ENCODE results near the gene SMIM12.
"Not testable (repeated sequence)": the region's sequence is repeated elsewhere in the genome, so short reads cannot be mapped to it uniquely, and the experiment has no call there.

The SMIM12 gene

DNA sequence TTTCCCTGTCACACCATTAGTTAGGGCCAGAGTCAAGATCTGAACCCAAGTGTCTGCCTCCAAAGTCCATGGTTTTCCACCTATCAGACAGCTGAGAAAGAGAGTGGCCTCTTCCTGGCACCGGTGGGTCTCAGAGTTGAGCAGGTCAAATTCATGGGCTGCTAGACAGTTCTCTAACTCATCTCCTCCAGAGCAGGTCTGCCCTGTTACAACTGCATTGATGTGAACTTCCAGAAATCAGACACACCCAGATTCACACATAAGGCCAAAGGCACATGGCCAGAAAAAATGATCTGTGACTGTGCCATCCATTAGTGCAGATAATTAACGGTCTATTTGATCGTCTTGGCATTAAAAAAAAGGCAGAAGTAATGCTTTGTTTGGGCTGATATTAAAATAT lies 17.5 kb downstream of the SMIM12 start:
- DNase-seq, result no peak

DNA sequence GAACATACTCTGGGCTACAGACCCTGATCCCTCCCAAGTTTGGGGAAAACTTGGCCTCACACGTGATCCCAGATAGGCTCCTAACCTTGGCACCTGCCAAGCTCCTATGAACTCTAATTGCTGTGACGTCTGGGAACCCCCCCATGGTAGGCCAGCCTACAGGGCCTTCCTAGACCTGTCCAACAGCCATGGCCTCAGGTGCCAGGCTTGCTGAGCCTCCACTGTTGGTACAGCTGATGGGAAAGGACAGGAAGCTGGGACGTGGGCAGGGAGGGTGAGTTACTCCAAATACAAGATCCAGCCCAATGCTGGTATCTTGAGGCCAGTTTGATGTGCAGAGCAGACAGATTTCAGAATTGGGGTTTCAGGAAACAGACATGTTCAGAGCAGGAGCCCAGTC lies 19.1 kb downstream of the SMIM12 start:
- DNase-seq, result no peak

DNA sequence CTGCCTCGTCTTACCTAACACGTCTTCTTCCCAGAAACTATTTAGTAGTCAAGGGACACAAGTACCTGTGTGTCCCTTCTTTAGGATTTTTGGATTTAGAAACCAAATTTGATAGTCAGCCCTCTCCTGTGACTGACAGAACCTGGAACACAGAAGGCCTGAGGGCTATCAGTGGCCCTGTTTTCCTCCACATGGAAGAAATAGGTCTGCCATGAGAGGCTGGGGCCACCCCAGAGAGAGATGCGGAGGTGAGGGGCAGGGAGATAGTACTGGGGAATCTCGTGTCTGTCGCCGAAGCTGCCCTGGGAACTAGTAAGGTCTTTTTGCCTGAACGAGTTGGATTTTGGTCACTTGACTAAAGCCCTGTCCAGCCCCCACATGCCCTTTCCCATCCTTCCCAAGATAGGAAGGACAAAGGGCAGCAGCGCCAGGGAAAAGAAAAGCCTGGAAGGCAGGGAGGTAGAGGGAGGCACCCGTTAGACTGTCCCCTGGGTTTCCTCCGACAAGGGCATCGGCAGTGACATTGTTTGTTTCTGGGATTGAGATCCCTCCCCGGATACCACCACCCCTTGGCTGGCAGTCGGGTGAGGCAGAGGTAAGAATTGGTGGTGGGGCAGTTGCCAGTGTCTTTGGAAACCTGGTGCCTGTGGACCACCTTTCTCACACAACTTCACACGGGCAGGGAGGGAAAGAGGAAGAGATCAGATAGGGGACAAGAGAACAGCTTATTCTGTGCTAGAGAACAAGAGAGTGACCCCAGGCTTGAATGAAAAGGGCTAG lies 19.8 kb downstream of the SMIM12 start:
- DNase-seq, result no peak

DNA sequence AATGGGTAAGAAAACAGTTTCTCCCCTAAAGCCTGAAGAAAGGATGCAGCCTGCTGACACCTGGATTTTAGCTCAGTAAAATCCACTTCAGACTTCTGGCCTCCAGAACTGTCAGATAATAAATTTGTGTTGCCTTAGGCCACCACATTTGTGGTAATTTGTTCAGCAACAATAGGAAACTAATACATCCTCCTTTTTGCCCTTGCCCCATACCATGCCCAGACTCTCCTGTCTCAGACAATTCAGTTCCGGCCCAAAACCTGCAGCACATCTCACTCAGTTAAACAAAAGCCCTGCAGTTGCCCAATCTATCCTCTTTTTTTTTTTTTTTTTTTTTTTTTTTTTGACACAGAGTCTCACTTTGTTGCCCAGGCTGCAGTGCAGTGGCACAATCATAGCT lies 25.8 kb downstream of the SMIM12 start:
- DNase-seq, result no peak

DNA sequence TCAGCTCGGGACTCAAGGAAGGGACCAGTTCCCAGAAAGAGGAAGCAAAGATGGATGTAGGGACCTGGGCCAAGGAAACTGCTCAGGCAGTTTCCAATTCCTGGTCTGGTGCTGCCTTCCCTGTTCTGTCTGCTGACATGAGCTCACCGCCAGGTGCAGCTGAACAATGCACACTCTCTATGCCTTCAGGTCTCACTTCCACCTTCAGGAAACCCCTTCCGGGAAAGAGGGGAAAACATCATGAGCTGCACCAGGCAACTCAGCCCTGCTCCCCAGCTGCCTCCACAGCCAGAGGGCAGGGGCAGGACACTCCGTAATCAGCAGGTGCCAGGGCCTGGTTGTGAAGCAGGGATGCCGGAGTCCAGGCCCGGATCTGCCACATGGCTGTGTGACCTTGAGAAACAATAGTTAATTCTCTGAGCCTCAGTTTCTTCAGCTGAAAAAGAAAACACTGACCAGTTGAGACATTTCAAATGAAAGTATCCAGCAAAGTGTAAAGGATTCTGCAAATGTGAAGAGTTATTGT lies 27.8 kb downstream of the SMIM12 start:
- no peak for DNase-seq

DNA sequence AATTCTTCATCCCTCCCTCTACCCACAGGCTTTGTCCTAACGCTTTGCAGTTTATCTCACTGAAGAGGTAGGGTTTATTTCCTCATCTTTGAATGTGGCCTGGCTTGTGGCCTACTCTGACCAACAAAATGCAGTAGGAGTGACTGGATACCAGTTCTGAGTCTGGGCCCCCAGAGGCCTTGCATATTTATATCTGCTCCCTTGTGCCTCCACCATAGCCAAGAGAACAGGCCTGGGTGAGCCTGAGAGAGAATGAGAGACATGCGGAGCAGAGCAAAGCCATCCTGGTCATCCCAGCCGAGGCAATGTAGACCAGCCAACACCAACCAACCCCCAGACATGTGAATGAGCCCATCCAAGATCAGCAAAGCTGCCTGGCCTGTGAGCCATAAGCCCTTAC lies 30.3 kb downstream of the SMIM12 start:
- DNase-seq, result no peak

DNA sequence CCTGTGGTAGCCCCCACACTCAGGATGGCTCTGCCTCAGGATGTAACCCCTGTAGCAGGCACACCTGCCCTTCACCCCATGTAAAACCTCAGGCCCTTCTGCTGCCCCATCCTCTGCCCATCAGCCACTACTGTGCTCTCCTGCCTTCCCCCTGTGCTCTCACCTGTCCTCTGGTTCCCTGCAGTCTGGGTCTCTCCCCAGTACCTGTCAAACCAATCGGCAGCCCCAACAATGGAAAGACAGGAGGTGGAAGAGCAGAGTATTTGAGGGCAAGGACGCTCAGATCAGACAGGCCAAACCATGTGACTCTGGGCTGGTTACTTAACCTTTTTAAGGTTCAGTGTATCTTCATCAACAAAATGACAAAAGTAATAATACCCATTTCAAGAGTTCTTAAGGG lies 30.9 kb downstream of the SMIM12 start:
- DNase-seq, result no peak

DNA sequence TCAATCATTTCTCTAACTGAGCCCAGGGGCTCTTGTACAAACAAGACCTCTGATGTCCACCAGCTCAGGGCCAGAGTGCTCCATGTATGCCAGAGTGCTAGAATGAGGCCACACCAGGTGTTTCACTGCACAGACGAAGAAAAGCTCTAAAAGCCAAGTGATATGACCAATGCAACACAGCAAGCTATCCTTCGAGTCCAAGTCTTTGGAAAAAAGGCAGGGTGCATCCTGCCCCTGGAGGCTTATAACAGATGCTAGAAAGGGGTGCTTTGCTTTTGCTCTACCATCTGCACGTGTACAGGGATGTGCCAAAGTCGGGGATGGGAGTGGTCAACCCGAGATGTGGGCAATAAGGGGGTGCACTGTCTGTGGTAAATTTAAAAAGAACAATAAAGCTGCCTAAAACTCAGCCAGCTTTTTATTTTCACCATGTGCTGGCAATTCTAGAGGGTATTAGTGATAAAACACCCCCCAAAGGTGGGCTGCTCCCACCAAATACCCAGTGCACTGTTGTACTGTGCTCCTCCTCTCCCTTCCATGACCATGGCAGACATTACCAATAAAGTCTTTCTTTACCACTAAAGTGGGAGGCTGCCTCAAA lies 32.1 kb downstream of the SMIM12 start:
- no peak for DNase-seq

DNA sequence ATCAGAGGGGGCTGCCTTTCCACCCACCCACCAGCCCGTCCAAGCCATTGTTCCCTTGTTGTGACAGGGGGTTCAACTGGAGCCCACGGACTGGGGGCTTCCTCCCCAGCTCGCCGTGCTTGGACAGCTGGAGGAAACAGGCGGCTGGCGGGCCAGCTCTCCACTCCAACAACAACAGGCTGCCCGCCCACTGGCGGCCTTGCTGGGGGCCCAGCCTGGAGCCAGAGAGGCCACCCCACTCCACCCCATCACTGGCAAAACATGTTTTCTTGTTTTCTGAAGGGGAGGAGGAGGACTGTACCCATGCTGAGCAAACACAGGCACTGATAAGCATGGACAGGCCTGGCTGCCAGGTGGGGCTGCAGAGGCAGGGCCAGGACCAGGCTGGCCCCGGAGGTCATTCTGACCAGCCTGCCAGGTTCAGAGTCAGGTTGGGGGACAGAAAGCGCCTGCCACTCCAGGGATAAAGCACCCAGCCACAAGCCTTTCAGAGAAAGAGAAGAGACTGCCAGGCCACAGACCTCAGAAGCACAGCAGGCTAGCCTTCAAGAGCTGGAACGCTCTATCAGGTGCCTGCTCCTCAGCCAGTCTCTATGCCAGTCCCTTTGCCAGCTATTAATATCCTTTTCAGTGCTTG lies 34.0 kb downstream of the SMIM12 start:
- no peak for DNase-seq

DNA sequence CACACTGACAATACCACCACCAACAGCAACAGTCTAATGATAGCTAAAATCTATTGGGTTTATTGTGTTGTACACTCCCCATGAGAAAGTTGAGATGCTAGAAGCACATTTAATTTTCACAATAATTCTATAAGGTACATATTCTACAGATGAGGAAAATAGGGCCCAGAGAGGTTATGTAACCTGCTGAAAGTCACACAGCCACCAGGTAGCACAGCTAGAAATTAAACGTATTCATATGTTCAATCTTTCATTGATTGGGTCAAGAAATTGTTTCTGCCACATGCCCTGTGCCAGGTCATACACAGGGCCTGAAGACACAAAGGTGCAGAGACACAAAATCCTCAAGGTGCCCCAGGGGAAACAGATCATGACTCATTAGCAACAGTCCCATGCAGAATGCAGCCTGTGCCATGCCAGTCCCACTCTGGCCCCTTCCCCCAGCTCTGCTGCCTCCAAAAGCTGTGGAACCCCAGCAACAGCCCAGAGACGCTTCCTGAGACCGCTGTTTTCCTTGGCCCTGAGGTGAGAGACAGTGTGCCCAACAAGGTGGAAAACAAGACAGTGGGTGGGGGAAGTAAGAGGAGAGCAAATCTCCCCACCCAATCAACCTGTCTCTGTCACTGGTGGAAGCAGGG lies 34.6 kb downstream of the SMIM12 start:
- no peak for DNase-seq

DNA sequence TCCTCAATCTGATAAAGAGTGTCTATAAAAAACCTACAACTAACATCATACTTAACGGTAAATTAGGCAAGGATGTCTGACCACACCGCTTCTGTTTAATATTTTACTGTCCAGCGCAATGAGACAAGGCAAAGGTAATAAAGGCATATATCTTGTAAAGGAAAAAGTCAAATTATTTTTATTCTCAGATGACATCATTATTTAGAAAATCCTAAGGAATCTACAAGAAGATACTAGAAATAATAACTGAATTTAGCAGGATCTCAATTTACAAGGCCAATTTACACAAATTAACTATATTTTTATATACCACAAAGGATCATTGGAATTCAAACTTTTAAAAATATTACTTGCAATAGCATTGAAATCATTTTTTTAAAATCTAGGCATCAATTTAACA lies 37.3 kb downstream of the SMIM12 start:
- no peak for DNase-seq

DNA sequence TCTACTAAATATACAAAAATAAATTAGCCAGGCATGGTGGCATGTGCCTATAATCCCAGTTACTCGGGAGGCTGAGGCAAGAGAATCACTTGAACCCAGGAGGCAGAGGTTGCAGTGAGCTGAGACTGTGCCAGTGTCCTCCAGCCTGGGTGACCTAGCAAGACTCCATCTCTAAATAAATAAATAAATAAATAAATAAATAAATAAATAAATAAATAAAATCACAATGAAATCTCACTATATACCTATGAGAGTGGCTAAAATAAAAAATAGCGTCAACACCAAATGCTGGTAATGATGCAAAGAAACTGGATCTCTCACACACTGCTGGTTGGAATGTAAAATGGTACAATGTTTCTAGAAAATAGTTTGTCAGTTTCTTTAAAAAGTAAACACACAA lies 40.7 kb downstream of the SMIM12 start:
- DNase-seq, result not testable (repeated sequence)

DNA sequence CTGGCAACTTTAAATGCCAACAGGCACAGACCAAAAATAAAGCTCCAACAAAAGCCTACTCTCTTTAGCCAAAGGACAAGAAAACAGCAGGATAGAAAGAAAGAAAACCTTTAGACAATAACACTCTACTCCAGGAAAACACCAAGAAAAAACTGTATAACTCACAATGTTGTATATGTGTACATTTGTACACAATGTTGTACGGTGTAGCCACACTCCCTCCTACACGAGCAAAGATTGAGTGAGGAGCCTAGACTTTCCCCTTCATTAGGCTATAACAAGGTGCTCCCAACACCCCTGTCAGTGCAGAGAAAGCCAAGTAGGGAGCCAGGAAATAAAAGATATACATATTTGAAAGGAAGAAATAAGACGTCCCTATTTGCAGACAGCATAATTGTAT lies 42.8 kb downstream of the SMIM12 start:
- no peak for DNase-seq

DNA sequence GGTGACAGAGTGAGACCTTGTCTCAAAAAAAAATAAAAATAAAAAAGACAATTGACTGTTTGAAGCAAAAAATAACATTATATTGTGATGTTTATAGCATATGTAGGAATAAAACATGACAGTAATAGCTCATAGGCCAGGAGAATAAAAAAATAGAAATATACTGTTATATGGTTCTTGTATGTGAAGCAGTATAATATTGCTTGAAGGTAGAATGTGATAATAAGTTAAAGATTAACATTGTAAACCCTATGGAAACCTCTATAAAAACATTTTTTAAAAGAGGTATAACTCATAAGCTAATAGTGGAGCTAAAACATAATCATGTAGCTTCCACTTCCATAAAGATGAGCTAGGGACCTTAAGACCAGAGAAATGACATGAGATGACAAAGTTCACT lies 43.2 kb downstream of the SMIM12 start:
- no peak for DNase-seq

DNA sequence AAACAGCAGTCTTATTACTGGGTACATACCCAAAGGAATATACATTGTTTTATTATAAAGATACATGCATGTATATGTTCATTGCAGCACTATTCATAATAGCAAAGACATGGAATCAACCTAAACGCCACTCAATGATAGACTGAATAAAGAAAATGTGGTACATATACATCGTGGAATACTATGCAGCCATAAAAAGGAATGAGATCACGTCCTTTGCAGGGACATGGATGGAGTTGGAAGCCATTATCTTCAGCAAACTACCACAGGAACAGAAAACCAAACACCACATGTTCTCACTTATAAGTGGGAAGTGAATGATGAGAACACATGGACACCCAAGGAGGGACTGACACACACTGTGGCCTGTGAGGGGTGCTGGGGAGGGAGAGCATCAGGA lies 48.8 kb downstream of the SMIM12 start:
- DNase-seq, result not testable (repeated sequence)

DNA sequence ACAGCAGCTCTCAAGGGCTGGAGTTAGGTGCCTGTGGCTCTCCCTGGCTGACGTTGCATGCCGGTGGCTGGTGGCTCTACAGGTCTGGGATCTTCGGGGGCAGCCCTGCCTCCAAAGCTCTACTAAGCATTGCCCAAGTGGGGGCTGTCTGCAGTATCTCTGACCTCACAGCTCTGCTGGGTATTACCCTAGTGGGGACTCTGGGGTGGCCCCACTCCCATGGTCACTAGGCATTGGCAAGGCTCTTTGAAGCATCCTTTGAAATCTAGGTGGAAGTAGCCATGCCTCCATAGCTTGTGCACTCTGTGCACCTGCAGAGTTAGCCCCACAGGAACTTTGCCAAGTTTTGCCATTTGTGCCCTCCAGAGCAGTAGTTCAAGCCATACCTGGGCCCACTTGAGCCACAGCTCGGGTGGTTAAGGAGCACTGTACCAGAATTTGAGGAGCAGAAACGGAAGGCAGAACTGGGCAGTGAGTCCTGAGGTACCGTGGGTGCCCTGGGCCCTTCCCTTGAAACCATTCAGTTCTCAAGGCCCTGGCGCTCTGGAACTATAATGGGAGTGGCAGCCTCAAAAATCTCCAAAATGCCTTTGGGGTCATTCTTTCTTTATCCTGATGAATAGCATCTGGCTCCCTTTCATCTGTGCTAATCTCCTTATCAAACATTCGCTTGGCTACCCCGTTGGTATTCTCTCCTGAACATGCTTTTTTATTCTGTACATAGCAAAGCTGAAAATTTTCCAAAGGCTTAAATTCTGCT lies 51.3 kb downstream of the SMIM12 start:
- no peak for DNase-seq

DNA sequence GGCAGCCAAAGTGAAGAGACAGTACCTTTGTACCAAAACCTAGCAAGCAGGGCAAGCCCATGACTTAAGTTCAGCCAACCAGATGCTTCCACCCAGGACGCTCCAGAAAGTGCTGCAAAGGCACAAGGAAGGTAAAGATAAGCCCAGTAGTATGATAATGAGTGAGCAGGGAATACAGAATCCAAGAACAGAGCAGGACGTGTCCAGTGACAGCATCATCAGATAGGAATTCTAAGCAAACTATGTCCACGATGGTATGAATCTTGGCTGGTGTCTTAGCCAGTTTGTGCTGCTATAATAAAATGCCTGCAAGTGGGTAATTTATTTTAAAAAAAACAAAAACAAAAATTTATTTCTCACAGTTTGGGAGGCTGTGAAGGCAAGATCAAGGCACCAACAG lies 53.2 kb downstream of the SMIM12 start:
- DNase-seq, result no peak

DNA sequence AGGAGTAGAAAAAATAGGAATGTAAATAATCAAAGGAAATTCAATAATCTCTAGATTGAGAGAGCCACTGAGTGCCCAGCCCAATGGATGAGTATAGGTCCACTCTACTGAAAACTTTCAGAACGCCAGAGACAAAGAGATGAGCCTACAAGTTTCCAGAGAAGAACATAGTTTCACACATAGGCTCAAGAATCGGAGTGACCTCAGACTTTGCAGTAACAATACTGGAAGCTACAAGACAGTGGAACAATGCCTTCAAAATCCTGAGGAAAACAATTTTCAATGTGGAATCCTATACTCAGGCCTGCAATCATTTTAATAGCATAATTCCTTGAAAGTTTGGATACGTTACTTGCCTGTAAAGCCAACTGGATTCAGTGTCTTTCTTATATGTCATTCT lies 55.8 kb downstream of the SMIM12 start:
- no peak for DNase-seq

Measured in activated CD4-positive, alpha-beta T cell treated with anti-CD3 and anti-CD28 coated beads, Interleukin-2, amount 50 U/mL, for 48 hours (primary cell).